Activated CD4-positive, alpha-beta T cell treated with anti-CD3 and anti-CD28 coated beads for 36 hours (primary cell): Measurements from ENCODE around the gene SH3RF1. TPM values are rescaled to one million over a fixed set of nuclear protein-coding genes. Genes with fewer than 3 reads are reported as not detected.

Source experiments
- ATAC-seq: fragments of 200-7000 bp; cut with Tn5 transposase; one replicate; pipeline ENCODE4 v1.10.0; 2021; ENCODE audit warnings: mild to moderate bottlenecking, moderate library complexity
- CTCF ChIA-PET: fragments of 350-600 bp; sonication (Branson Sonifier 250); formaldehyde crosslinking; loops from one replicate; lab custom pipeline; 2021; ENCODE audit warnings: antibody characterized with exemption; lab: Charles Lee
- POLR2A ChIA-PET: fragments of 350-600 bp; sonication (Branson Sonifier 250); formaldehyde crosslinking; loops from one replicate; lab custom pipeline; 2021; ENCODE audit warnings: antibody characterized with exemption, inconsistent platforms; lab: Charles Lee
- DNase-seq: peaks from one replicate; pipeline ENCODE4 v3.0.0-alpha.2; 2020
- H3K27ac Mint-ChIP-seq: one replicate; pipeline ENCODE4 v1.8.0; 2021; ENCODE audit warnings: mixed read lengths
- H3K27me3 Mint-ChIP-seq: one replicate; pipeline ENCODE4 v1.8.0; 2021; ENCODE audit warnings: mixed read lengths
- H3K36me3 Mint-ChIP-seq: one replicate; pipeline ENCODE4 v1.8.0; 2021; ENCODE audit warnings: low read depth, mixed read lengths
- H3K4me1 Mint-ChIP-seq: one replicate; pipeline ENCODE4 v1.8.0; 2021; ENCODE audit warnings: mixed read lengths
- H3K4me3 Mint-ChIP-seq: one replicate; pipeline ENCODE4 v1.8.0; 2021; ENCODE audit warnings: mild to moderate bottlenecking, moderate library complexity, mixed read lengths
- H3K9me3 Mint-ChIP-seq: one replicate; pipeline ENCODE4 v1.8.0; 2021; ENCODE audit warnings: low read depth, mixed read lengths
- intact Hi-C, 2 experiments: fragments of 100-400 bp; cut with DNase I in 1 of 2; cut with micrococcal nuclease in 1 of 2; formaldehyde crosslinking; loops; one replicate each; pipeline versions ENCODE4 v1.14.2 to v1.15.1; 2022 to 2024; cut with DNase I, micrococcal nuclease
- total RNA-seq, 2 experiments: library from RNA; stranded (reverse); gene quantifications; one replicate each; pipeline ENCODE4 v1.2.3, GENCODE V29; 2021

SH3RF1 gene
- total RNA-seq, 2 experiments from 2014 or later: 0.39 to 0.63 TPM

GRCh38 chr4:169249214-169249973 is 21.4 kb downstream of the SH3RF1 start:
- no peak for ATAC-seq
- H3K4me1 Mint-ChIP-seq: no peaks in the 10 kb centered on the region

GRCh38 chr4:169248645-169249044 is 22.1 kb downstream of the SH3RF1 start:
- H3K27me3 Mint-ChIP-seq: peaks cover 3% of the 10 kb centered on the region
- H3K27ac Mint-ChIP-seq: no peak overlapping the region
- H3K36me3 Mint-ChIP-seq: no peaks in the 10 kb centered on the region
- intact Hi-C loops: no loop called here
- POLR2A ChIA-PET: interaction anchor here (0.6 kb wide), 1 partner anchor 149 kb away, joined by 6 read pairs; no protein-coding TSS in a partner anchor
- no peaks in the 10 kb centered on the region for H3K4me1 Mint-ChIP-seq
- no peak overlapping the region for H3K4me3 Mint-ChIP-seq
- H3K9me3 Mint-ChIP-seq: no peaks in the 10 kb centered on the region
- CTCF ChIA-PET: no interaction called here
- no peak for DNase-seq
- ATAC-seq: no peak

More at GRCh38 chr4:169249214-169249973, 21.4 kb downstream of the SH3RF1 start:
- intact Hi-C loops: no loop called here
- ChIA-PET CTCF (no interaction called here), POLR2A (interaction anchor here (0.6 kb wide), 1 partner anchor 148 kb away, joined by 6 read pairs; no protein-coding TSS in a partner anchor)
- Mint-ChIP-seq H3K36me3 (no peaks in the 10 kb centered on the region), H3K27ac (no peak overlapping the region), H3K27me3 (peaks cover 2% of the 10 kb centered on the region), H3K4me3 (no peak overlapping the region), H3K9me3 (no peaks in the 10 kb centered on the region)
- DNase-seq: no peak

- H3K27ac Mint-ChIP-seq: no peak overlapping the region
- intact Hi-C loops: no loop called here
- CTCF ChIA-PET: no interaction called here
Measured at GRCh38 chr4:169246957-169247396, 23.8 kb downstream of the SH3RF1 start.

GRCh38 chr4:169246279-169246678 is 24.5 kb downstream of the SH3RF1 start:
- no peaks in the 10 kb centered on the region for H3K9me3 Mint-ChIP-seq
- DNase-seq: no peak
- ChIA-PET POLR2A (no interaction called here), CTCF (interaction anchor here (0.6 to 1.3 kb wide), 2 partner anchors 10 to 1158 kb away, joined by 3 read pairs; no protein-coding TSS in a partner anchor)
- H3K27me3 Mint-ChIP-seq: peaks cover 3% of the 10 kb centered on the region
- intact Hi-C loops: no loop called here
- no peak overlapping the region for H3K4me3 Mint-ChIP-seq
- ATAC-seq: no peak
- H3K36me3 Mint-ChIP-seq: no peaks in the 10 kb centered on the region
- H3K27ac Mint-ChIP-seq: no peak overlapping the region
- no peaks in the 10 kb centered on the region for H3K4me1 Mint-ChIP-seq

More at GRCh38 chr4:169246957-169247396, 23.8 kb downstream of the SH3RF1 start:
- DNase-seq: no peak
- H3K36me3 Mint-ChIP-seq: no peaks in the 10 kb centered on the region
- peaks cover 3% of the 10 kb centered on the region for H3K27me3 Mint-ChIP-seq
- POLR2A ChIA-PET: no interaction called here
- no peaks in the 10 kb centered on the region for H3K4me1 Mint-ChIP-seq
- no peaks in the 10 kb centered on the region for H3K9me3 Mint-ChIP-seq
- no peak for ATAC-seq
- no peak overlapping the region for H3K4me3 Mint-ChIP-seq

GRCh38 chr4:169245061-169245460 is 25.7 kb downstream of the SH3RF1 start:
- POLR2A ChIA-PET: no interaction called here

GRCh38 chr4:169243825-169244609 is 26.7 kb downstream of the SH3RF1 start:
- H3K36me3 Mint-ChIP-seq: no peaks in the 10 kb centered on the region

More at GRCh38 chr4:169245061-169245460, 25.7 kb downstream of the SH3RF1 start:
- ATAC-seq: no peak
- no peaks in the 10 kb centered on the region for H3K36me3 Mint-ChIP-seq
- intact Hi-C loops: no loop called here
- H3K27ac Mint-ChIP-seq: no peak overlapping the region
- CTCF ChIA-PET: no interaction called here
- H3K4me3 Mint-ChIP-seq: no peak overlapping the region
- H3K9me3 Mint-ChIP-seq: no peaks in the 10 kb centered on the region
- H3K27me3 Mint-ChIP-seq: peaks cover 3% of the 10 kb centered on the region
- H3K4me1 Mint-ChIP-seq: no peaks in the 10 kb centered on the region
- no peak for DNase-seq

GRCh38 chr4:169241464-169241863 is 29.3 kb downstream of the SH3RF1 start:
- Mint-ChIP-seq H3K4me3 (no peak overlapping the region), H3K9me3 (no peaks in the 10 kb centered on the region), H3K36me3 (no peaks in the 10 kb centered on the region), H3K27me3 (peaks cover 9% of the 10 kb centered on the region), H3K4me1 (no peaks in the 10 kb centered on the region), H3K27ac (no peak overlapping the region)
- CTCF ChIA-PET: no interaction called here
- POLR2A ChIA-PET: no interaction called here
- DNase-seq (no peak), ATAC-seq (no peak)
- intact Hi-C loops: no loop called here

More at GRCh38 chr4:169243825-169244609, 26.7 kb downstream of the SH3RF1 start:
- Mint-ChIP-seq H3K27me3 (peaks cover 3% of the 10 kb centered on the region), H3K4me1 (no peaks in the 10 kb centered on the region), H3K27ac (no peak overlapping the region), H3K9me3 (no peaks in the 10 kb centered on the region), H3K4me3 (no peak overlapping the region)
- intact Hi-C loops: no loop called here
- ChIA-PET POLR2A (no interaction called here), CTCF (no interaction called here)
- no peak for DNase-seq
- no peak for ATAC-seq

- CTCF ChIA-PET: no interaction called here
- Mint-ChIP-seq H3K27me3 (peaks cover 8% of the 10 kb centered on the region), H3K4me1 (no peaks in the 10 kb centered on the region), H3K27ac (no peak overlapping the region), H3K36me3 (no peaks in the 10 kb centered on the region), H3K9me3 (no peaks in the 10 kb centered on the region), H3K4me3 (no peak overlapping the region)
- ATAC-seq: no peak
- POLR2A ChIA-PET: no interaction called here
- intact Hi-C loops: no loop called here
- DNase-seq: no peak
Measured at GRCh38 chr4:169239221-169239905, 31.4 kb downstream of the SH3RF1 start.

GRCh38 chr4:169238445-169238844 is 32.3 kb downstream of the SH3RF1 start:
- H3K4me3 Mint-ChIP-seq: no peak overlapping the region

GRCh38 chr4:169236873-169237626 is 33.7 kb downstream of the SH3RF1 start:
- ChIA-PET POLR2A (interaction anchor here (0.7 kb wide), 1 partner anchor 23 kb away, joined by 3 read pairs; no protein-coding TSS in a partner anchor), CTCF (interaction anchor here (0.9 to 1.3 kb wide), 2 partner anchors 44 to 249 kb away, joined by 4 read pairs; no protein-coding TSS in a partner anchor)
- no peaks in the 10 kb centered on the region for H3K9me3 Mint-ChIP-seq
- peaks cover 8% of the 10 kb centered on the region for H3K27me3 Mint-ChIP-seq
- intact Hi-C loops: no loop called here
- no peak overlapping the region for H3K27ac Mint-ChIP-seq
- ATAC-seq: no peak
- no peaks in the 10 kb centered on the region for H3K36me3 Mint-ChIP-seq
- no peaks in the 10 kb centered on the region for H3K4me1 Mint-ChIP-seq
- DNase-seq: no peak
- no peak overlapping the region for H3K4me3 Mint-ChIP-seq

More at GRCh38 chr4:169238445-169238844, 32.3 kb downstream of the SH3RF1 start:
- H3K4me1 Mint-ChIP-seq: no peaks in the 10 kb centered on the region
- H3K27ac Mint-ChIP-seq: no peak overlapping the region
- CTCF ChIA-PET: interaction anchor here (1.3 kb wide), 1 partner anchor 247 kb away, joined by 4 read pairs; no protein-coding TSS in a partner anchor
- POLR2A ChIA-PET: no interaction called here
- intact Hi-C loops: no loop called here
- no peaks in the 10 kb centered on the region for H3K9me3 Mint-ChIP-seq
- no peaks in the 10 kb centered on the region for H3K36me3 Mint-ChIP-seq
- DNase-seq (no peak), ATAC-seq (no peak)
- peaks cover 8% of the 10 kb centered on the region for H3K27me3 Mint-ChIP-seq
